Spleen (tissue), 11 donors: ENCODE results near the gene MTSS2. TPM values are rescaled to one million over a fixed set of nuclear protein-coding genes. Genes with fewer than 3 reads are reported as not detected.

Experiments
- DNase-seq: peaks from one replicate; pipeline ENCODE4 v3.0.0-alpha.2; 2020
- H3K27ac ChIP-seq, 8 donors: fragments of 200-600 bp; sonication (generic) in 7 of 8; 1 replicate in 4 of 8; 2 replicates in 4 of 8; pipeline versions ENCODE4 v1.5.0 to v1.8.0; 2016 to 2021; ENCODE audit warnings: inconsistent platforms in 4 of 8, mild to moderate bottlenecking in 4 of 8, moderate library complexity in 1 of 8
- H3K27me3 ChIP-seq, 7 donors: fragments of 200-600 bp; sonication (generic) in 6 of 7; replicated peaks in 1 of 7; 1 replicate in 4 of 7; 2 replicates in 3 of 7; pipeline versions ENCODE4 v1.5.0 to v1.8.0; 2016 to 2021; ENCODE audit warnings: inconsistent platforms in 3 of 7, mild to moderate bottlenecking in 1 of 7
- H3K36me3 ChIP-seq, 6 donors: fragments of 200-600 bp; sonication (generic) in 5 of 6; 1 replicate in 4 of 6; 2 replicates in 2 of 6; pipeline versions ENCODE4 v1.5.0 to v1.8.0; 2016 to 2021; ENCODE audit warnings: inconsistent platforms in 2 of 6
- H3K4me1 ChIP-seq, 6 donors: fragments of 200-600 bp; sonication (generic) in 5 of 6; 1 replicate in 3 of 6; 2 replicates in 3 of 6; pipeline versions ENCODE4 v1.5.0 to v1.8.0; 2016 to 2021; ENCODE audit warnings: inconsistent platforms in 3 of 6
- H3K4me3 ChIP-seq, 8 donors: fragments of 200-600 bp; sonication (generic) in 7 of 8; 1 replicate in 4 of 8; 2 replicates in 4 of 8; pipeline versions ENCODE4 v1.5.0 to v1.8.0; 2016 to 2021; ENCODE audit warnings: inconsistent platforms in 4 of 8, mild to moderate bottlenecking in 4 of 8, moderate library complexity in 2 of 8
- H3K9me3 ChIP-seq, 8 donors: fragments of 200-600 bp; sonication (generic) in 7 of 8; 1 replicate in 4 of 8; 2 replicates in 4 of 8; pipeline versions ENCODE4 v1.5.0 to v1.8.0; 2016 to 2021; ENCODE audit warnings: inconsistent platforms in 4 of 8
- POLR2A ChIP-seq, 3 donors: fragments of 450-650 bp; IDR thresholded peaks; one replicate each; pipeline ENCODE4 v1.5.1; 2017; ENCODE audit warnings: antibody characterized with exemption in 3 of 3, mild to moderate bottlenecking in 1 of 3
- POLR2AphosphoS5 ChIP-seq, 3 donors: sonication (generic); formaldehyde crosslinking; IDR thresholded peaks; one replicate each; pipeline ENCODE4 v1.5.1; 2017; ENCODE audit warnings: antibody characterized with exemption in 3 of 3
- WGBS, 5 donors: extraction: QIAGEN DNeasy Blood & Tissue Kit in 3 of 5; methylation state at CpG; one replicate each; pipeline versions ENCODE4 v1.1.5 to v1.1.7; 2013 to 2018; 5-methylcytosine and 5-hydroxymethylcytosine counted together
- intact Hi-C: fragments of 100-400 bp; cut with DNase I; formaldehyde crosslinking; loops from one replicate; pipeline ENCODE4 v1.15.0; 2023; ENCODE audit warnings: low total_unique reads
- polyA plus RNA-seq, 3 donors: library from polyadenylated mRNA; stranded (reverse); fragments of 200-250 nt; gene quantifications; one replicate each; pipeline ENCODE4 v1.2.1, GENCODE V29; 2013
- total RNA-seq, 7 donors: library from RNA; depleted of rRNA in 3 of 7; stranded (reverse); fragments of >200 nt in 3 of 7; fragmentation: NEBNext Ultra II Directional in 4 of 7; extraction: Animal tissue kit (Norgen Biotek cat#: 25700) in 4 of 7; gene quantifications; one replicate each; pipeline versions ENCODE4 v1.1.0 to v1.2.1, GENCODE V29; 2016 to 2021
- TF ChIP-seq, protein P1 (sequence below), 11 experiments: fragments of 200-600 bp in 7 of 11; fragments of 450-650 bp in 4 of 11; sonication (generic) in 4 of 11; IDR thresholded peaks in 8 of 11; conservative IDR thresholded peaks in 3 of 11; 1 replicate in 7 of 11; 2 replicates in 4 of 11; pipeline versions ENCODE4 v1.4.0 to v1.8.0; 2016 to 2021; ENCODE audit warnings: antibody characterized with exemption in 11 of 11, inconsistent platforms in 4 of 11, mild to moderate bottlenecking in 1 of 11
- donor health status: healthy with polysubstance abuse.
- donor health status: DM: no; HTN: no; CAD: no; lungs with moderate emphysema.
- donor health status: DM: no; HTN: no; CAD: no.
- donor health status: Bipolar disorder and iron deficiency.
- donor health status: healthy.
- donor health status: DM: no; HTN: no; CAD: no.
- donor health status: DM: yes; HTN: yes; CAD: no.

The MTSS2 gene
- total and polyA plus RNA-seq, 10 donors = 9.0 to 116 (median 94.1) TPM

DNA sequence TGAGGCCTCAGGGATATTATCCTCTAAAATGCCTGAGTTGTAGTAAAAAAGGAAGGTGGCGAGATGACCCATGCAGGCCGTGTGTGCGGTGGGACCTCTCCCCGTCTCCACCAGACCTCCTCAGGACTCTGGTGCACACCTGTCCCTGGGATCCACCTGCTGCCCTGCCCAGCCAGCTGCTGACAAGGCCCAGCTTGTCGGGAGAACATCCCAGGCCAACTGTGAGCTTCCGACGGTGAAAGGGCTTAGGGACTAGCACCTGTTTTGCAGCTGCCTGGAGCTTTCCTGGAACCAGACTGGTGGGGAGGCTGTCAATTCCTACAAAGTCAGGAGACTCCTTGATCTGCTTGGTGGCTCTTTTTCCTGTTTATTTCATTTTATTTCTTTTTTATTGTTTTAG, 27.9 kb downstream of the MTSS2 start:
- Histone ChIP-seq H3K27me3 (no peaks in the 10 kb centered on the region), H3K36me3 (peaks cover 0 to 75% (median 12%) of the 10 kb centered on the region in 6 donors), H3K4me1 (peaks cover 0 to 44% (median 20%) of the 10 kb centered on the region in 6 donors), H3K4me3 (no peak overlapping the region), H3K9me3 (no peaks in the 10 kb centered on the region), H3K27ac (no peak overlapping the region)
- intact Hi-C loops = loop anchor here (10.0 kb wide), 2 partner anchors 73 to 123 kb away; no protein-coding TSS in a partner anchor
- WGBS, 5 donors = 81 to 93% (median 87%) methylated on average over 7 of the region's 7 CpGs
- TF ChIP-seq, protein P1, sequence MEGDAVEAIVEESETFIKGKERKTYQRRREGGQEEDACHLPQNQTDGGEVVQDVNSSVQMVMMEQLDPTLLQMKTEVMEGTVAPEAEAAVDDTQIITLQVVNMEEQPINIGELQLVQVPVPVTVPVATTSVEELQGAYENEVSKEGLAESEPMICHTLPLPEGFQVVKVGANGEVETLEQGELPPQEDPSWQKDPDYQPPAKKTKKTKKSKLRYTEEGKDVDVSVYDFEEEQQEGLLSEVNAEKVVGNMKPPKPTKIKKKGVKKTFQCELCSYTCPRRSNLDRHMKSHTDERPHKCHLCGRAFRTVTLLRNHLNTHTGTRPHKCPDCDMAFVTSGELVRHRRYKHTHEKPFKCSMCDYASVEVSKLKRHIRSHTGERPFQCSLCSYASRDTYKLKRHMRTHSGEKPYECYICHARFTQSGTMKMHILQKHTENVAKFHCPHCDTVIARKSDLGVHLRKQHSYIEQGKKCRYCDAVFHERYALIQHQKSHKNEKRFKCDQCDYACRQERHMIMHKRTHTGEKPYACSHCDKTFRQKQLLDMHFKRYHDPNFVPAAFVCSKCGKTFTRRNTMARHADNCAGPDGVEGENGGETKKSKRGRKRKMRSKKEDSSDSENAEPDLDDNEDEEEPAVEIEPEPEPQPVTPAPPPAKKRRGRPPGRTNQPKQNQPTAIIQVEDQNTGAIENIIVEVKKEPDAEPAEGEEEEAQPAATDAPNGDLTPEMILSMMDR (IDR thresholded peaks at IDR 0.05 in 8 of 11, conservative IDR thresholded peaks at IDR 0.05 in 3 of 11) = no peak
- TF ChIP-seq POLR2AphosphoS5 (IDR thresholded peaks at IDR 0.05) = peak in 2 of 3 donors; percentile 17 to 32
- DNase-seq = no peak

DNA sequence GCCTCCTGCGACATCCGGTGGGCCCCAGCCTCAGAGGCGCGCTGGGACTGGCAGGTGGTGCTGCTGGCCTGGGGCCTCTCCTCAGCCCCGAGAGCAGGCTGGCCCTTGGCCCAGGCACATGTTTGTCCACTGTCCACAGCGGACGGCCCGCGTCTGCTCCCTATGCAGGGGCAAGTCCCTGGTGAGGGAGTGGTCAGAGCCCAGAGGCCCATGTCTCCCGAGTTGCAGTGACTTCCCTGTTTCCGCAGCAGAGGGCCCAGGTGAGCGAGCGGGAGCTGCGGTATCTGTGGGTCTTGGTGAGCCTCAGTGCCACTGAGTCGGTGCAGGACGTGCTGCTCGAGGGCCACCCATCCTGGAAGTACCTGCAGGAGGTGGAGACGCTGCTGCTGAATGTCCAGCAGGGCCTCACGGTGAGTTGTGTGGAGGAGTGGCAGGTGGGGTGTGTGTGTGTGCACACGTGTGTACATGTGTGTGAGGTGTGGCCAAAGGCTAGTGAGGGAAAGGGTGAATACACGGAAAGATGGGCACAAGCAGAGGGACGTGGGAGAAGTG, 29.1 kb downstream of the MTSS2 start:
- Histone ChIP-seq H3K9me3 (no peaks in the 10 kb centered on the region), H3K36me3 (peaks cover 0 to 63% (median 9%) of the 10 kb centered on the region in 6 donors), H3K4me1 (peaks cover 0 to 38% (median 16%) of the 10 kb centered on the region in 6 donors), H3K27ac (peak overlapping the region in 1 of 8 donors; percentile 11), H3K27me3 (no peaks in the 10 kb centered on the region), H3K4me3 (no peak overlapping the region)
- peak in 2 of 3 donors; percentile 44 to 53 for TF ChIP-seq POLR2AphosphoS5 (IDR thresholded peaks at IDR 0.05)
- TF ChIP-seq, protein P1 (IDR thresholded peaks at IDR 0.05 in 8 of 11, conservative IDR thresholded peaks at IDR 0.05 in 3 of 11) = no peak
- TF ChIP-seq POLR2A (IDR thresholded peaks at IDR 0.05) = no peak
- intact Hi-C loops = loop anchor here (10.0 kb wide), 2 partner anchors 72 to 122 kb away; no protein-coding TSS in a partner anchor
- peak; percentile 75 for DNase-seq
- WGBS, 5 donors = 76 to 89% (median 79%) methylated on average over 9 to 22 of the region's 22 CpGs

DNA sequence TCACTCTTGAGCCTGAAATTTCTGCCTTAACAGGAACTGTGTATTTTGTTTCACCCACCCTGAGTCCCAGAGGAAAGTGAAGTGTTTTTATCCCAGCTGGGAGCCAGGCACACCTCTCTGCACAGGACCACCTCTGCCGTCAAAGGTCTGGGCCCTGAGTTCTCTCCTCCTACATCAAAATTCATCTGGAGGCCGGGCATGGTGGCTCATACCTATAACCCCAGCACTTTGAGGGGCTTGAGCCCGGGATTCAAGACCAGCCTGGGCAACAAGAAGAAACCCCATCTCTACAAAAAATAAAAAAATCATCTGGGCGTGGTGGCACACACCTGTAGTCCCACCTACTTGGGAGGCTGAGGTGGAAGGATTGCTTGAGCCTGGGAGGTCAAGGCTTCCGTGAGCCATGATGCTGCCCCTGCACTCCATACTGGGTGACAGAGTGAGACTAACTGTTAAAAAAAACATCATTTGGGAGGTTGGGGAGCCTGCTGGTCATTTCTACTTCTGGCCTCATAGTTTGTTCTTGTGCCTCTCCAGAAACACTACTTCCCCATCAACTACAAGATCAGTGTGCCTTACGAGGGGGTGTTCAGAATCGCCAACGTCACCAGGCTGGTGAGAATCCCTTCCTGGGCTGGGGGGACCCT, 29.7 kb downstream of the MTSS2 start:
- H3K36me3 ChIP-seq = peaks cover 0 to 59% (median 9%) of the 10 kb centered on the region in 6 donors
- DNase-seq = no peak
- peaks cover 0 to 36% (median 13%) of the 10 kb centered on the region in 6 donors for H3K4me1 ChIP-seq
- H3K4me3 ChIP-seq = no peak overlapping the region
- H3K27ac ChIP-seq = peak overlapping the region in 1 of 8 donors; percentile 11
- no peaks in the 10 kb centered on the region for H3K27me3 ChIP-seq
- 74 to 85% (median 80%) methylated on average over 8 of the region's 8 CpGs for WGBS, 5 donors
- intact Hi-C loops = loop anchor here (10.0 kb wide), 2 partner anchors 71 to 121 kb away; no protein-coding TSS in a partner anchor
- no peaks in the 10 kb centered on the region for H3K9me3 ChIP-seq
- TF ChIP-seq POLR2AphosphoS5 (IDR thresholded peaks at IDR 0.05) = no peak
- TF ChIP-seq, protein P1 (IDR thresholded peaks at IDR 0.05 in 8 of 11, conservative IDR thresholded peaks at IDR 0.05 in 3 of 11) = no peak
- no peak for TF ChIP-seq POLR2A (IDR thresholded peaks at IDR 0.05)
